Sigmoid colon (tissue), 7 donors: ENCODE results near the gene BBC3. TPM values are rescaled to one million over a fixed set of nuclear protein-coding genes. Genes with fewer than 3 reads are reported as not detected.
A peak's percentile ranks its signal among the peaks of the same experiment; 100 is the strongest.

Experiments
- DNase-seq: peaks from one replicate; pipeline ENCODE4 v3.0.0-alpha.2; 2019
- H3K27ac ChIP-seq, 4 donors: fragments of 200-600 bp; sonication (generic); one replicate each; pipeline ENCODE4 v1.5.1; 2016 to 2019; ENCODE audit warnings: mild to moderate bottlenecking in 1 of 4
- H3K27me3 ChIP-seq, 3 donors: fragments of 200-600 bp; sonication (generic); one replicate each; pipeline ENCODE4 v1.5.1; 2019; ENCODE audit warnings: mild to moderate bottlenecking in 1 of 3
- H3K36me3 ChIP-seq, 4 donors: fragments of 200-600 bp; sonication (generic); one replicate each; pipeline ENCODE4 v1.5.1; 2016 to 2019
- H3K4me1 ChIP-seq, 4 donors: fragments of 200-600 bp; sonication (generic); one replicate each; pipeline ENCODE4 v1.5.1; 2017 to 2019
- H3K4me3 ChIP-seq, 4 donors: fragments of 200-600 bp; sonication (generic); one replicate each; pipeline ENCODE4 v1.5.1; 2017 to 2019; ENCODE audit warnings: mild to moderate bottlenecking in 2 of 4, moderate library complexity in 1 of 4
- H3K9me3 ChIP-seq, 4 donors: fragments of 200-600 bp in 3 of 4; sonication (generic) in 3 of 4; one replicate each; pipeline versions ENCODE4 v1.5.1 to v1.6.1; 2013 to 2019
- EP300 ChIP-seq, 4 donors: sonication (generic); formaldehyde crosslinking; IDR thresholded peaks; one replicate each; pipeline ENCODE4 v1.6.1; 2017; ENCODE audit warnings: antibody characterized with exemption in 4 of 4
- POLR2A ChIP-seq, 2 donors: fragments of 450-650 bp; IDR thresholded peaks; one replicate each; pipeline ENCODE4 v1.6.1; 2016; ENCODE audit warnings: antibody characterized with exemption in 2 of 2, mild to moderate bottlenecking in 2 of 2, moderate library complexity in 2 of 2
- POLR2AphosphoS5 ChIP-seq, 4 donors: sonication (generic); formaldehyde crosslinking; IDR thresholded peaks; one replicate each; pipeline ENCODE4 v1.6.1; 2017; ENCODE audit warnings: antibody characterized with exemption in 4 of 4
- WGBS, 2 donors: extraction: QIAGEN DNeasy Blood & Tissue Kit; methylation state at CpG; one replicate each; pipeline ENCODE4 v1.1.7; 2013; 5-methylcytosine and 5-hydroxymethylcytosine counted together
- intact Hi-C: fragments of 100-400 bp; cut with DNase I; formaldehyde crosslinking; loops from one replicate; pipeline ENCODE4 v1.15.1; 2023
- polyA plus RNA-seq, 3 donors: library from polyadenylated mRNA; stranded (reverse); fragments of 200-250 nt; gene quantifications; one replicate each; pipeline ENCODE4 v1.2.3, GENCODE V29; 2013
- total RNA-seq, 4 donors: library from RNA; depleted of rRNA; stranded (reverse); fragments of >200 nt; gene quantifications; one replicate each; pipeline ENCODE4 v1.1.0, GENCODE V29; 2016
- TF ChIP-seq, protein P1 (sequence below), 4 experiments: fragments of 450-650 bp in 3 of 4; fragments of 200-600 bp in 1 of 4; IDR thresholded peaks; one replicate each; pipeline ENCODE4 v1.5.1; 2016 to 2019; ENCODE audit warnings: antibody characterized with exemption in 4 of 4, mild to moderate bottlenecking in 3 of 4, moderate library complexity in 2 of 4
- donor health status: healthy with polysubstance abuse.
- donor health status: Bipolar disorder and iron deficiency.
- donor health status: healthy.

Gene BBC3
- total and polyA plus RNA-seq, 7 donors, result 2.5 to 39.5 (median 5.4) TPM

DNA sequence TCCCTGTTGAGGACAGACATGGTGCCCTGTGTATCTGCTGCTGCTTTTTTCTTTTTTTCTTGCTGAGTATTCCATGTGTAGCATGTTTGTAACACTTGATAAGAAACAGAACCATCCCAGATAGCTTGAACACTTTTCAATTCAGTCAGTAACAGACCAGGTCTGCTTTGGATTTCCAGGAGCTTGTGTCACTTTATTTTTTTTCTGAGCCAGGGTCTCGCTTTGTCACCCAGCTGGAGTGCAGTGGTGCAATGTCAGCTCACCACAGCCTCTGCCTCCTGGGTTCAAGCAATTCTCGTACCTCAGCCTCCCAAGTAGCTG is 43.7 kb downstream of the BBC3 start:
- no peak overlapping the region for H3K4me3 ChIP-seq
- H3K4me1 ChIP-seq, result peaks cover 0 to 59% (median 51%) of the 10 kb centered on the region in 4 donors
- no peaks in the 10 kb centered on the region for H3K9me3 ChIP-seq
- 38 to 81% methylated on average over 2 of the region's 2 CpGs for WGBS, 2 donors
- no peak for DNase-seq
- H3K36me3 ChIP-seq, result peaks cover 0 to 20% (median 3%) of the 10 kb centered on the region in 4 donors
- intact Hi-C loops, result no loop called here
- H3K27me3 ChIP-seq, result no peaks in the 10 kb centered on the region
- TF ChIP-seq POLR2AphosphoS5 (IDR thresholded peaks at IDR 0.05) (peak in 2 of 4 donors; percentile 31 to 60), POLR2A (IDR thresholded peaks at IDR 0.05) (no peak)
- H3K27ac ChIP-seq, result peak overlapping the region; percentile 77 to 83 (median 80)

GRCh38 chr19:47186446-47187334 is 44.3 kb downstream of the BBC3 start:
- DNase-seq, result no peak
- peaks cover 0 to 59% (median 51%) of the 10 kb centered on the region in 4 donors for H3K4me1 ChIP-seq
- H3K27me3 ChIP-seq, result no peaks in the 10 kb centered on the region
- H3K9me3 ChIP-seq, result no peaks in the 10 kb centered on the region
- peak overlapping the region; percentile 77 to 83 (median 80) for H3K27ac ChIP-seq
- TF ChIP-seq, protein P1, sequence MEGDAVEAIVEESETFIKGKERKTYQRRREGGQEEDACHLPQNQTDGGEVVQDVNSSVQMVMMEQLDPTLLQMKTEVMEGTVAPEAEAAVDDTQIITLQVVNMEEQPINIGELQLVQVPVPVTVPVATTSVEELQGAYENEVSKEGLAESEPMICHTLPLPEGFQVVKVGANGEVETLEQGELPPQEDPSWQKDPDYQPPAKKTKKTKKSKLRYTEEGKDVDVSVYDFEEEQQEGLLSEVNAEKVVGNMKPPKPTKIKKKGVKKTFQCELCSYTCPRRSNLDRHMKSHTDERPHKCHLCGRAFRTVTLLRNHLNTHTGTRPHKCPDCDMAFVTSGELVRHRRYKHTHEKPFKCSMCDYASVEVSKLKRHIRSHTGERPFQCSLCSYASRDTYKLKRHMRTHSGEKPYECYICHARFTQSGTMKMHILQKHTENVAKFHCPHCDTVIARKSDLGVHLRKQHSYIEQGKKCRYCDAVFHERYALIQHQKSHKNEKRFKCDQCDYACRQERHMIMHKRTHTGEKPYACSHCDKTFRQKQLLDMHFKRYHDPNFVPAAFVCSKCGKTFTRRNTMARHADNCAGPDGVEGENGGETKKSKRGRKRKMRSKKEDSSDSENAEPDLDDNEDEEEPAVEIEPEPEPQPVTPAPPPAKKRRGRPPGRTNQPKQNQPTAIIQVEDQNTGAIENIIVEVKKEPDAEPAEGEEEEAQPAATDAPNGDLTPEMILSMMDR (IDR thresholded peaks at IDR 0.05), result no peak
- no peak for TF ChIP-seq POLR2A (IDR thresholded peaks at IDR 0.05)
- TF ChIP-seq POLR2AphosphoS5 (IDR thresholded peaks at IDR 0.05), result no peak
- no peak for TF ChIP-seq EP300 (IDR thresholded peaks at IDR 0.05)
- H3K4me3 ChIP-seq, result no peak overlapping the region
- intact Hi-C loops, result no loop called here
- H3K36me3 ChIP-seq, result peaks cover 0 to 22% (median 3%) of the 10 kb centered on the region in 4 donors
- 72 to 81% methylated on average over 17 of the region's 17 CpGs for WGBS, 2 donors

GRCh38 chr19:47183601-47184000 is 47.4 kb downstream of the BBC3 start:
- Histone ChIP-seq H3K36me3 (peaks cover 0 to 22% (median 3%) of the 10 kb centered on the region in 4 donors), H3K4me3 (no peak overlapping the region), H3K27me3 (no peaks in the 10 kb centered on the region), H3K4me1 (peaks cover 0 to 36% (median 25%) of the 10 kb centered on the region in 4 donors), H3K9me3 (no peaks in the 10 kb centered on the region), H3K27ac (peak overlapping the region in 2 of 4 donors; percentile 40 to 79)
- TF ChIP-seq POLR2A (IDR thresholded peaks at IDR 0.05) (no peak), EP300 (IDR thresholded peaks at IDR 0.05) (no peak), POLR2AphosphoS5 (IDR thresholded peaks at IDR 0.05) (no peak)
- TF ChIP-seq, protein P1 (IDR thresholded peaks at IDR 0.05), result no peak
- no peak for DNase-seq
- intact Hi-C loops, result no loop called here
- WGBS, 2 donors, result 43 to 69% methylated on average over 2 of the region's 2 CpGs

DNA sequence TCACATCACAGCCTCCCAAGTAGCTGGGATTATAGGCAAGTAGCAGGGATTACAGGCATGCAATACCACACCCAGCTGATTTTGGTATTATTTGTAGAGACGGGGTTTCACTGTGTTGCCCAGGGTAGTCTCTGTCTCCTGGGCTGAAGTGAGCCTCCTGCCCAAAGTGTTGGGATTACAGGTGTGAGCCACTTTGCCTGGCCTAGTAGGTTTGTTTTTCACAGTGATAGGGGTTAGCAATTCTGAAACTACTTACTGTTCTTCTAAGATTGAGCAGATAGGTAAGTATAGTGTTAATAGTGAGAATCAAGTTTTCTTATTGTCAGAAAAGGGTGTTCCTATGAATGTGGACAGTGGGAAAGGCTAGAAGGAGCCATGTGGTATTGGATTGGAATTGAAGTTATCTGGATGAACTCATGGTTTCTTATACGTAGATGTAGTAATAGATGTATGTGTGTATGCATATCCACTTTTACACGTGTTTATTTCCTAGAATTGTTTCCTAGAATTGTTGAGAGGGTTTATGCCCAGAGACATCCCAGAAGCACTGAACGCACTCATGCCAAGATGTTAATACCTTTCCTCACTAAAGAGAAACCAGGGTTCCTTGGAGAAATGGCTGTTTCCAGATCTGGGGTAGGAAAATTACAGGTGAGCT is 51.2 kb downstream of the BBC3 start:
- no peaks in the 10 kb centered on the region for H3K27me3 ChIP-seq
- 78 to 83% methylated on average over 4 of the region's 4 CpGs for WGBS, 2 donors
- peaks cover 0 to 39% (median 35%) of the 10 kb centered on the region in 4 donors for H3K4me1 ChIP-seq
- no peak for DNase-seq
- H3K4me3 ChIP-seq, result no peak overlapping the region
- intact Hi-C loops, result no loop called here
- TF ChIP-seq POLR2AphosphoS5 (IDR thresholded peaks at IDR 0.05) (no peak), POLR2A (IDR thresholded peaks at IDR 0.05) (no peak), EP300 (IDR thresholded peaks at IDR 0.05) (no peak)
- TF ChIP-seq, protein P1 (IDR thresholded peaks at IDR 0.05), result no peak
- peaks cover 0 to 22% (median 3%) of the 10 kb centered on the region in 4 donors for H3K36me3 ChIP-seq
- no peaks in the 10 kb centered on the region for H3K9me3 ChIP-seq
- H3K27ac ChIP-seq, result peak overlapping the region in 2 of 4 donors; percentile 2 to 17

DNA sequence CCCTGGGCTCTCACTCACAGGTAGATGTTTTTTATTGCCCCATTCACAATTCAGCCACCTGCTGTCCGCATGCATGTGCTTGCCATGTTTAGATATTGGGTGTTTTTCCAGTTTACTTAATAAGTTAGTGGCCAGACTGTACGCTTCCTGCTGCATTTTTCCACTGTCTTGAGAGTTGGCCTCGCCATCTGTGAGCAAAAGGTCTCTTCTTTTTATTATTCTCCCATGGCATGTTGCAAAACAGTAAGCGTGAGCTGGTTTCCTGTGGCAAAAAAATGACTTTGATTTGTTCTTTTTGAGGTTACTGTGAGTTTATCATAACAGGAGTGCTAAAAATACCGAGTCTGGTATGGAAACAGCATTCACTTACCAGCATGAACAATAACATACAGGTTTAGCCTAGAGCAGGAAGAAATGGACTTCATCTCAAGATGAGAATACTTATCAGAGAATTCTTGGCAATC is 54.3 kb downstream of the BBC3 start:
- Histone ChIP-seq H3K36me3 (peaks cover 0 to 28% (median 18%) of the 10 kb centered on the region in 4 donors), H3K9me3 (no peaks in the 10 kb centered on the region), H3K27ac (peak overlapping the region; percentile 62 to 87 (median 75)), H3K27me3 (no peaks in the 10 kb centered on the region), H3K4me3 (no peak overlapping the region), H3K4me1 (peaks cover 0 to 39% (median 35%) of the 10 kb centered on the region in 4 donors)
- TF ChIP-seq POLR2A (IDR thresholded peaks at IDR 0.05) (no peak), POLR2AphosphoS5 (IDR thresholded peaks at IDR 0.05) (peak in 3 of 4 donors; percentile 26 to 55 (median 40)), EP300 (IDR thresholded peaks at IDR 0.05) (no peak)
- TF ChIP-seq, protein P1 (IDR thresholded peaks at IDR 0.05), result no peak
- no peak for DNase-seq
- intact Hi-C loops, result no loop called here
- 18 to 22% methylated on average over 5 of the region's 5 CpGs for WGBS, 2 donors
